HepG2 (cell line): ENCODE measurements around the gene STS. TPM values are rescaled to one million over a fixed set of nuclear protein-coding genes. Genes with fewer than 3 reads are reported as not detected.

Experiments used
- ATAC-seq: fragments of 200-7000 bp; cut with Tn5 transposase; 3 replicates; pipeline ENCODE4 v1.9.1; 2020; ENCODE audit warnings: mild to moderate bottlenecking, moderate library complexity
- BruUV-seq: library from RNA; stranded (reverse); fragments of 400-500 nt; replicated peaks from 2 replicates; lab custom pipeline; 2021; lab: Mats Ljungman, UMichigan
- CTCF ChIA-PET: fragments of 300-600 bp; formaldehyde crosslinking; extraction: SDS; loops from one replicate; lab custom pipeline; 2021; ENCODE audit warnings: low total read pairs, inconsistent platforms, low intra/inter-chr PET ratio; lab: Yijun Ruan, JAX
- POLR2A ChIA-PET: fragments of 350-600 bp; sonication (Branson Sonifier 250); formaldehyde crosslinking; loops from one replicate; lab custom pipeline; 2020; ENCODE audit warnings: antibody characterized with exemption, inconsistent platforms; lab: Yijun Ruan, JAX
- DNase-seq: peaks from one replicate; pipeline ENCODE4 v3.0.0-alpha.2; 2015; ENCODE audit warnings: low spot score
- FAIRE-seq: peaks from 3 replicates; lab custom pipeline; 2011; peaks lifted over from hg19 to GRCh38; lab: Jason Lieb, UNC
- H2AFZ ChIP-seq: one replicate; pipeline ENCODE4 v1.6.1; 2011; ENCODE audit warnings: low read length, inconsistent platforms
- H3K27ac ChIP-seq: fragments of 300-600 bp; 3 replicates; pipeline ENCODE4 v1.8.0; 2011; ENCODE audit warnings: mixed run types, mild to moderate bottlenecking, mixed read lengths, low read length, inconsistent platforms; ENCODE audit not compliant: insufficient read depth; ENCODE audit errors: extremely low read length
- H3K27me3 ChIP-seq, 2 experiments: fragments of 200-600 bp in 1 of 2; 2 replicates in 1 of 2; 3 replicates in 1 of 2; pipeline versions ENCODE4 v1.6.0 to v1.8.0; 2011; ENCODE audit warnings: low read length in 2 of 2, mild to moderate bottlenecking in 2 of 2, moderate library complexity in 2 of 2, inconsistent platforms in 1 of 2; ENCODE audit not compliant: insufficient read depth in 2 of 2, control insufficient read depth in 1 of 2
- H3K36me3 ChIP-seq, 2 experiments: fragments of 200-600 bp in 1 of 2; replicated peaks in 1 of 2; 2 replicates in 1 of 2; 3 replicates in 1 of 2; pipeline versions ENCODE4 v1.5.1 to v1.8.0; 2011; ENCODE audit warnings: low read length in 2 of 2, inconsistent platforms in 1 of 2; ENCODE audit not compliant: insufficient read depth in 2 of 2, control insufficient read depth in 1 of 2
- H3K4me1 ChIP-seq: 2 replicates; pipeline ENCODE4 v1.5.1; 2012; ENCODE audit warnings: low read length, inconsistent platforms; ENCODE audit not compliant: insufficient read depth
- H3K4me2 ChIP-seq: 2 replicates; pipeline ENCODE4 v1.6.0; 2011; ENCODE audit warnings: low read depth, low read length, inconsistent platforms
- H3K4me3 ChIP-seq, 3 experiments: fragments of 200-600 bp in 1 of 3; sonication (generic), shearing (Covaris generic) in 1 of 3; replicated peaks in 1 of 3; 2 replicates each; pipeline ENCODE4 v1.5.1; 2011 to 2016; ENCODE audit warnings: low read length in 3 of 3, inconsistent platforms in 2 of 3, low read depth in 2 of 3, mild to moderate bottlenecking in 2 of 3, control low read depth in 1 of 3, mixed read lengths in 1 of 3; ENCODE audit not compliant: insufficient read depth in 1 of 3
- H3K79me2 ChIP-seq: one replicate; pipeline ENCODE4 v1.6.1; 2011; ENCODE audit warnings: low read length, inconsistent platforms; ENCODE audit not compliant: insufficient read depth
- H3K9ac ChIP-seq: 2 replicates; pipeline ENCODE4 v1.6.0; 2011; ENCODE audit warnings: mild to moderate bottlenecking, low read depth, low read length, inconsistent platforms; ENCODE audit not compliant: insufficient read depth
- H3K9me3 ChIP-seq: 2 replicates; pipeline ENCODE4 v1.5.1; 2012; ENCODE audit warnings: mild to moderate bottlenecking, low read length
- H4K20me1 ChIP-seq: 2 replicates; pipeline ENCODE4 v1.6.0; 2011; ENCODE audit warnings: inconsistent platforms, mild to moderate bottlenecking, low read length, moderate library complexity; ENCODE audit not compliant: insufficient read depth
- KDM5B ChIP-seq: sonication (generic); formaldehyde crosslinking; IDR thresholded peaks from 2 replicates; pipeline ENCODE4 v1.4.0; 2020; ENCODE audit warnings: missing genetic modification reagents, mild to moderate bottlenecking, borderline replicate concordance
- PHF21A ChIP-seq: sonication (generic); formaldehyde crosslinking; IDR thresholded peaks from 2 replicates; pipeline ENCODE4 v1.5.0; 2020; ENCODE audit warnings: mild to moderate bottlenecking, missing genetic modification reagents
- RELA ChIP-seq: sonication (generic); formaldehyde crosslinking; IDR thresholded peaks from 2 replicates; pipeline ENCODE4 v1.4.0; 2020; ENCODE audit warnings: missing genetic modification reagents
- SOX5 ChIP-seq: IDR thresholded peaks from 2 replicates; pipeline ENCODE4 v1.6.1; 2016; ENCODE audit warnings: borderline replicate concordance
- THAP7 ChIP-seq: sonication (generic); formaldehyde crosslinking; IDR thresholded peaks from 2 replicates; pipeline ENCODE4 v1.8.1; 2023; ENCODE audit warnings: mild to moderate bottlenecking, missing genetic modification reagents
- TIGD3 ChIP-seq: sonication (generic); formaldehyde crosslinking; IDR thresholded peaks from 2 replicates; pipeline ENCODE4 v1.5.1; 2020; ENCODE audit warnings: mild to moderate bottlenecking, missing genetic modification reagents, borderline replicate concordance
- ZNF512B ChIP-seq: sonication (generic); formaldehyde crosslinking; IDR thresholded peaks from 2 replicates; pipeline ENCODE4 v1.5.1; 2020; ENCODE audit warnings: missing genetic modification reagents, mild to moderate bottlenecking, borderline replicate concordance
- ZNF770 ChIP-seq: sonication (generic); formaldehyde crosslinking; IDR thresholded peaks from 2 replicates; pipeline ENCODE4 v1.5.0; 2020; ENCODE audit warnings: mild to moderate bottlenecking, missing genetic modification reagents
- WGBS: methylation state at CpG from one replicate; pipeline ENCODE4 v1.1.6; 2017; ENCODE audit warnings: low lambda C conversion rate; 5-methylcytosine and 5-hydroxymethylcytosine counted together
- in situ Hi-C: cut with HindIII; loops from 2 replicates; pipeline ENCODE4 v1.10.0; 2017; ENCODE audit warnings: low pct_unique_long_range_greater_than_20kb; ENCODE audit not compliant: extremely low pct_ligation_motif_present
- intact Hi-C: fragments of 100-400 bp; cut with micrococcal nuclease; formaldehyde crosslinking; loops from one replicate; pipeline ENCODE4 v1.10.0; 2022; ENCODE audit not compliant: unreplicated experiment
- polyA plus RNA-seq, 8 experiments: library from polyadenylated mRNA; depleted of rRNA in 3 of 8; stranded (reverse) in 7 of 8; unstranded in 1 of 8; fragments of >200 nt; fragmentation: Illumina TruSeq in 4 of 8; extraction: Trizol in 4 of 8; gene quantifications; 2 replicates each; pipeline versions ENCODE4 v1.2.1 to v1.2.3, GENCODE V29; 2011 to 2016; ENCODE audit warnings: low read depth in 4 of 8, missing spikeins in 1 of 8, mixed read lengths in 1 of 8; ENCODE audit not compliant: insufficient read depth in 1 of 8
- total RNA-seq, 5 experiments: library from RNA; depleted of rRNA; stranded (reverse); fragments of >200 nt; fragmentation: Illumina TruSeq; extraction: Trizol; gene quantifications; 2 replicates each; pipeline ENCODE4 v1.2.3, GENCODE V29; 2016; ENCODE audit warnings: low read depth in 1 of 5

Gene STS
- total and polyA plus RNA-seq, 2 of the 13 experiments (the other 11 are each of a cell fraction or from before 2014, with no cell fraction given): 0.87 to 1.5 TPM

- no peaks in the 10 kb centered on the region for H3K36me3 ChIP-seq
- no peak overlapping the region for H3K9ac ChIP-seq
- peaks cover 22% of the 10 kb centered on the region for H3K4me1 ChIP-seq
- H3K4me2 ChIP-seq: no peak overlapping the region
- FAIRE-seq (no peak), DNase-seq (no peak), ATAC-seq (no peak)
- no peak overlapping the region for H3K27ac ChIP-seq
- in situ Hi-C loops: no loop called here
- CTCF ChIA-PET: no interaction called here
- WGBS: 97% methylated on average over 2 of the region's 3 CpGs
- H3K79me2 ChIP-seq: peaks cover 2% of the 10 kb centered on the region
- intact Hi-C loops: no loop called here
- no peak overlapping the region for H3K4me3 ChIP-seq
- no peaks in the 10 kb centered on the region for H3K9me3 ChIP-seq
- no TSS peak for BruUV-seq
- TF ChIP-seq THAP7: no peak
- TF ChIP-seq ZNF512B (CRISPR knock-in tag): no peak
- no peak for TF ChIP-seq PHF21A
- TF ChIP-seq ZNF770 (CRISPR knock-in tag): no peak
- no peak for TF ChIP-seq SOX5
- no peak for TF ChIP-seq RELA (CRISPR knock-in tag)
- TF ChIP-seq KDM5B: no peak
- TF ChIP-seq TIGD3 (CRISPR knock-in tag): no peak
- POLR2A ChIA-PET: no interaction called here
- H4K20me1 ChIP-seq: peaks cover 2% of the 10 kb centered on the region; the same call in 1 of the 2 replicates
- no peak overlapping the region for H2AFZ ChIP-seq
- no peaks in the 10 kb centered on the region for H3K27me3 ChIP-seq
Measured at GRCh38 chrX:7117587-7117986, 29.9 kb upstream of the STS start.
